Activated naive CD4-positive, alpha-beta T cell treated with anti-CD3 and anti-CD28 coated beads, Interleukin-2, amount 50 U/mL, for 72 hours (primary cell): Measurements from ENCODE around the gene PHF2. TPM values are rescaled to one million over a fixed set of nuclear protein-coding genes. Genes with fewer than 3 reads are reported as not detected.

Source experiments
- ATAC-seq, 2 donors: fragments of 150-1000 bp; cut with Tn5 transposase; 2 replicates each; pipeline ENCODE4 v1.10.0; 2021; ENCODE audit warnings: mild to moderate bottlenecking in 2 of 2, moderate library complexity in 2 of 2
- DNase-seq, 2 donors: peaks; one replicate each; pipeline ENCODE4 v3.0.0; 2021 to 2022; ENCODE audit warnings: low spot score in 2 of 2
- H3K27ac Mint-ChIP-seq, 2 donors: one replicate each; pipeline ENCODE4 v1.8.0; 2022; ENCODE audit warnings: mild to moderate bottlenecking in 2 of 2, mixed read lengths in 2 of 2
- H3K36me3 Mint-ChIP-seq, 2 donors: one replicate each; pipeline ENCODE4 v1.8.0; 2022; ENCODE audit warnings: mixed read lengths in 2 of 2
- H3K9me3 Mint-ChIP-seq, 2 donors: one replicate each; pipeline ENCODE4 v1.8.0; 2022; ENCODE audit warnings: mixed read lengths in 2 of 2
- total RNA-seq, 2 donors: library from RNA; stranded (reverse); gene quantifications; one replicate each; pipeline ENCODE4 v1.2.3, GENCODE V29; 2022

Gene PHF2
- total RNA-seq, 2 donors from 2014 or later: 12.3 to 15.5 TPM

DNA sequence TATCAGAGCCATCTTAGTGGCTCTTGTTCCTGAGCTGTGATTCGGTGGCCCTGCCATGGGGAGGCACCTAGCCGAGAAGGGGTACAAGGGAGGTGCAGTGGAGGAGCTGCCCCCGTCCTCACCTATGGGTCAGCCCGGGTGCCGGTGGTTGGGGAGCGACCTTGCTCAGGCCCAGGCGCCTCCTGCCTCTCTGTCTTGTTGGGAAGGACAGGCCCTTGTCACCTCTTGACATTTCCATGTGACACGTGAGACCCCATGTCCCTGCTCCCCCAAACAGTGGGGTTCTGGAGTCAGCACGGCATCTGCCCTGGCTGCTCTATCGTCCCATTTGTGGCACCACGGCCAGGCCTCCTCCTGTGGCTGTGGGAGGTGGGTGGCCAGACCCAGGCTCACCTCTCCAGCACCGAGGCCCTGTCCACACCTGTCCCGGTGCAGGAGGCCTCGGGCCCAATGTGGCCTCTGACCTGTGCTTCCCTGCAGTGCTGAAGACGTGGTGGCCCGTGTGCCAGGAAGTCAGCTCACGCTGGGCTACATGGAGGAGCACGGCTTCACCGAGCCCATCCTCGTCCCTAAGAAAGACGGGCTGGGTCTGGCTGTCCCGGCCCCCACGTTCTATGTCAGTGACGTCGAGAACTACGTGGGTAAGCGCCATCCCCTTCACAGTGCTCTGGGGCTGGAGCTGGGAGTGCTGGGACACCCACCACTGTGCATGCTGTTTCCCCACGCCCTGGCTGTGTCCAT, 68.9 kb downstream of the PHF2 start:
- peak in 1 of 2 donors; percentile 45 for DNase-seq
- H3K9me3 Mint-ChIP-seq: no peaks in the 10 kb centered on the region

GRCh38 chr9:93645921-93646639, 69.7 kb downstream of the PHF2 start:
- ATAC-seq: no peak

More for the DNA sequence above, 68.9 kb downstream of the PHF2 start:
- H3K27ac Mint-ChIP-seq: no peak overlapping the region
- ATAC-seq: no peak
- H3K36me3 Mint-ChIP-seq: peaks cover 0 to 6% of the 10 kb centered on the region in 2 donors

GRCh38 chr9:93646640-93647178, 70.3 kb downstream of the PHF2 start:
- Mint-ChIP-seq H3K9me3 (no peaks in the 10 kb centered on the region), H3K27ac (no peak overlapping the region), H3K36me3 (peaks cover 0 to 6% of the 10 kb centered on the region in 2 donors)
- DNase-seq (no peak), ATAC-seq (no peak)

More at GRCh38 chr9:93645921-93646639, 69.7 kb downstream of the PHF2 start:
- no peak overlapping the region for H3K27ac Mint-ChIP-seq
- DNase-seq: peak in 1 of 2 donors; percentile 34
- peaks cover 0 to 6% of the 10 kb centered on the region in 2 donors for H3K36me3 Mint-ChIP-seq
- H3K9me3 Mint-ChIP-seq: no peaks in the 10 kb centered on the region

DNA sequence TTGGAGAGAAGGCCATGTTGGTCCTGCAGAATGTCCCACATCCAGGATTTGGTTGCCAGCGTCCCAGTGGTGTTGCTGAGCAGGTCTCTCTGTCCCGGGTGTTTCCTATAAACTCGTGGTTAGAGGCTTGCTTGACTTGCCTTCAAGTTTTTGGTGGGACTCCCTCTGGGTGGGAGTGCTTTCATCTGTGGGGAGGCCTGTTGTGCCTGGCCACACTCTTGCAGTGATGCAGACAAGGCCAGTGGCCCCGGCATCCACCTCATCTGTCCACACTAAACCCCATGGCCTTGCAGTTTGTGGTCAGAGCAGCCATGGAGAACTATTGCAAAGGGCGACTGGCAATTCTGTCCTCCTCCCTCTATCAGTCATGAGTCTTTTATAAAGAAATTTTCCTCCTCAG, 71.8 kb downstream of the PHF2 start:
- no peaks in the 10 kb centered on the region for H3K9me3 Mint-ChIP-seq
- H3K27ac Mint-ChIP-seq: no peak overlapping the region
- DNase-seq (peak in 1 of 2 donors; percentile 21), ATAC-seq (no peak)
- H3K36me3 Mint-ChIP-seq: peaks cover 0 to 6% of the 10 kb centered on the region in 2 donors

DNA sequence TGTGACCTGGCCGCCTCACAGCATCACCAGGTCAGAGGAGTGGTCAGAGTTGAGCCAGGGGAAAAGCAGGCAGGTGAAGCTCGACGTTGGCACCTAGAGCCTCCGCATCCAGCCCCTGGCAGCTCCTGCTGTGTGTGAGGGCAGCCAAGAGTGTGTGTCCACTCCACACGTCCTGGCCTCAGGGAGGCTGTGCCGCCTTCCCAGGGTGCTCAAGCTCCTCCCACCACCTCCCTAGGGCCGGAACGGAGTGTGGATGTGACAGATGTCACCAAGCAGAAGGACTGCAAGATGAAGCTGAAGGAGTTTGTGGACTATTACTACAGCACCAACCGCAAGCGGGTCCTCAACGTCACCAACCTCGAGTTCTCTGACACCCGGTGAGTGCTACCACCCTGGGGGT, 72.5 kb downstream of the PHF2 start:
- no peak overlapping the region for H3K27ac Mint-ChIP-seq
- ATAC-seq (no peak), DNase-seq (no peak)
- H3K9me3 Mint-ChIP-seq: no peaks in the 10 kb centered on the region
- H3K36me3 Mint-ChIP-seq: peaks cover 0 to under 1% of the 10 kb centered on the region in 2 donors

- Mint-ChIP-seq H3K27ac (no peak overlapping the region), H3K9me3 (no peaks in the 10 kb centered on the region), H3K36me3 (no peaks in the 10 kb centered on the region)
- peak in 1 of 2 donors; percentile 42 for DNase-seq
- ATAC-seq: peak; percentile 20 to 51
Observed at GRCh38 chr9:93649610-93650261, 73.4 kb downstream of the PHF2 start.

DNA sequence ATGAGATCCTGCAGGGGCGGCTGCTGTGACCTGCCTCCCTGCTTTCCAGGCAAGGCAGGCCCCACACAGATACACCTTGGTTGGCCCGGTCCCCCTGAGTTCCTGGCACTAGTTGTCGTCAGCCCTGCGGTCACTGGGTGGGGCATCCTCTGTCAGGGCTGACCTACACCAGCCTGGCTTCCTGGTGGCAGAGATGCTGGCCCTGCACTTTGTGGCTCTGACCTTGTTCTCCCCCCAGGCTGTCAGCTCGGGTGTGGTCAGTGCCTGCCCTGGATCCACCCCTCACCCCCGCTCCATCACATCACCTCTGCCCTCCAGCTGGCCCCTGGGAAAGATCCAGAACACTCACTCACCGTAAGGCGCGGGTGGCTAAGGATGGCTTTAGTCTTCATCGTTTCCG, 74.1 kb downstream of the PHF2 start:
- H3K27ac Mint-ChIP-seq: no peak overlapping the region
- H3K36me3 Mint-ChIP-seq: no peaks in the 10 kb centered on the region
- no peaks in the 10 kb centered on the region for H3K9me3 Mint-ChIP-seq
- ATAC-seq: no peak
- peak in 1 of 2 donors; percentile 47 for DNase-seq

DNA sequence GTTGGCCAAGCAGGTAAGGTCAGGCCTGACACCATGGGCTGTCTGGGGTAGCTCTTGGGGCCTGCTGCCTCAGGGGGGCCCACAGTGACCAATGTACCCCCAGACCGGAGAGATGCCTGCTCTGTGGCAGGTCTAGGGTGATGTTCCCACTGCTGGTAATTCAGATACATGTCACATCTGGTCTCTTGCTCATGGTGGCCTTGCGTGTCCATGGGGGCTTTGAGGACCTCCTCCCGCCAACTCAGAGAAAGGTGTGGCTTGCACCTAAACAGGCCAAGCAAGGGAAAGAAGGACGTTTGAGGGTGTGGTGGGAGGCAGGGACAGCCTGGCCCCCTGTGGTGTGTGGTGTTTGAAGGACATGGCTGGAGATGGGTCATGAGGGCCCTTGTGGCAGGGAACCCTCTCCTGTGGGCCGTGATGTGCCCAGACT, 75.2 kb downstream of the PHF2 start:
- DNase-seq (peak in 1 of 2 donors; percentile 21), ATAC-seq (no peak)
- no peaks in the 10 kb centered on the region for H3K36me3 Mint-ChIP-seq
- H3K27ac Mint-ChIP-seq: peak overlapping the region in 1 of 2 donors; percentile 91
- H3K9me3 Mint-ChIP-seq: no peaks in the 10 kb centered on the region

DNA sequence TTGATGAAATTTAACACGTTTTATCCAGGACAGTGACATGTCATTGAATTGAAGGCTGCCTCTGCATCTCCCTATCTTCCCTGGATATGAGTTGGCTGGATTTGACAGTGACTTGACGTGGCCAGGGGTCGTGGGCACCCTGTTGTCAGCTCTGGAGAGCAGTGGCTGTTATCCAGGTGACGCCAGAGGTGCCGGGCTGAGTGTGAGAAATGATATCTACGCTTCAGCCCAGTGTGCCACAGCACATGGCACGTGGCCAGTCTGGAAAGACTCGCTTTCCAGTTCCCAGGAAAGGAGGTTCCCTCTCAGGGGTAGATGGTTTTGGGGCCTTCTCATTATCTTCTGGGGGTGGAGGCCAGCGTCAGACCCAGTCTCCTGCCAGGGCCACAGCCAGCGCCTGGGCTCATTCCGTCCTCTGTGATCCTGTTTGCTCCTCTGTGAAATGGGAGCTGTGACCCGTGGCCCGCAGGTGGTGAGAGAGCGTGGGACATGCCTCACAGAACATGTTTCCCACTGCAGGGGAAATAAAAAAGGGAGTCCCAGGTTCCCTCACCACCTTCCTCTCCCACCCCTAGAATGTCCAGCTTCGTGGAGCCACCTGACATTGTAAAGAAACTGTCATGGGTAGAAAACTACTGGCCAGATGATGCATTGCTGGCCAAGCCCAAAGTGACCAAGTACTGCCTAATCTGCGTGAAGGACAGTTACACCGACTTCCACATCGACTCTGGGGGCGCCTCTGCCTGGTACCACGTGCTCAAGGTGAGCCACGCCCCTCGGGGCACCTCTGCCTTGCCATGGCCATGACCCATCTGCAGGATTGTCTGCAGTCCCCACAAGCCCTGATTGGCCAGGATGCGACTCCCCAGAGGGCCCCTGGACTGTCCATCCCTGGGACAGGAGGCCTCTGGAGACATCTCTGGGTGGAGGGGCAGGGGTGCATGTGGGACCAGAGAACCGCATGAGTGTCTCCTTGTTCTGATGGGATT, 76.5 kb downstream of the PHF2 start:
- DNase-seq: peak in 1 of 2 donors; percentile 38
- Mint-ChIP-seq H3K36me3 (no peaks in the 10 kb centered on the region), H3K9me3 (no peaks in the 10 kb centered on the region), H3K27ac (peak overlapping the region; percentile 22 to 54)
- ATAC-seq: no peak

DNA sequence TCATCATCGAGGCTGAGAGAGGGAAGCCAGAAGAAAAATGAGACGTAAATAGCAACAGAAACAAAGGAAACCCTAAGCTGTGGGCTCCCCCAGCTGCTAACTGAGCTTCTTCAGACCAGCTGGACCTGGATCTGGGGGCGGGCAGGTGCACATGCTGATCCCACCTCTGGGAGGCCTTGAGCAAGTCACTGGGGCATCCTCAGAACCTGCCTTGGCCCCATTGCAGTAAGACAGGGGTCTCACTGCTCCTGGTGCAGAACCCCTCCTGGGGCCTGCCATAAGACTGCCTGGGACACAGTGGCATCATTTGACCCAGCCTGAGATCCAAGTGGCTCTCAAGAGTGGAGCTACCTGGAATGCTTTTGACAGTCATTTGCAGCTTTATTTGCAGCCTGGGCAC, 77.4 kb downstream of the PHF2 start:
- DNase-seq (no peak), ATAC-seq (no peak)
- H3K36me3 Mint-ChIP-seq: no peaks in the 10 kb centered on the region
- no peaks in the 10 kb centered on the region for H3K9me3 Mint-ChIP-seq
- H3K27ac Mint-ChIP-seq: no peak overlapping the region

- ATAC-seq (no peak), DNase-seq (peak in 1 of 2 donors; percentile 40)
- Mint-ChIP-seq H3K36me3 (no peaks in the 10 kb centered on the region), H3K9me3 (no peaks in the 10 kb centered on the region), H3K27ac (no peak overlapping the region)
Observed at GRCh38 chr9:93654351-93654961, 78.1 kb downstream of the PHF2 start.

GRCh38 chr9:93655621-93656425, 79.4 kb downstream of the PHF2 start:
- DNase-seq (peak in 1 of 2 donors; percentile 52), ATAC-seq (no peak)
- Mint-ChIP-seq H3K9me3 (no peaks in the 10 kb centered on the region), H3K36me3 (no peaks in the 10 kb centered on the region), H3K27ac (peak overlapping the region in 1 of 2 donors; percentile 68)

GRCh38 chr9:93656426-93657239, 80.2 kb downstream of the PHF2 start:
- DNase-seq (peak in 1 of 2 donors; percentile 33), ATAC-seq (no peak)
- Mint-ChIP-seq H3K9me3 (no peaks in the 10 kb centered on the region), H3K36me3 (no peaks in the 10 kb centered on the region), H3K27ac (no peak overlapping the region)
